HCT116 (cell line): ENCODE results near the gene CMTM8. TPM values are rescaled to one million over a fixed set of nuclear protein-coding genes. Genes with fewer than 3 reads are reported as not detected.

Source experiments
- ATAC-seq: fragments of 200-7000 bp; cut with Tn5 transposase; 2 replicates; pipeline ENCODE4 v1.9.1; 2020; ENCODE audit warnings: mild to moderate bottlenecking, moderate library complexity
- BruUV-seq: library from RNA; stranded (reverse); fragments of 400-500 nt; replicated peaks from 2 replicates; lab custom pipeline; 2021; lab: Mats Ljungman, UMichigan
- CTCF ChIA-PET: fragments of 300-600 bp; sonication (Branson Sonifier 250); formaldehyde crosslinking; loops from one replicate; lab custom pipeline; 2021; ENCODE audit warnings: antibody characterized with exemption; lab: Charles Lee
- POLR2A ChIA-PET: fragments of 300-600, 350-600 bp; sonication (Branson Sonifier 250); formaldehyde crosslinking; loops from one replicate; lab custom pipeline; 2021; ENCODE audit warnings: antibody characterized with exemption; lab: Charles Lee
- RAD21 ChIA-PET, 2 experiments: fragments of 300-600 bp; sonication (Branson Sonifier 250); formaldehyde crosslinking; loops; one replicate each; lab custom pipeline; 2023; ENCODE audit warnings: low total read pairs in 2 of 2; ENCODE audit not compliant: uncharacterized antibody in 2 of 2, unreplicated experiment in 2 of 2, low non-redundant PET in 1 of 2; lab: Charles Lee
- DNase-seq: peaks from one replicate; pipeline ENCODE4 v3.0.0-alpha.2; 2010; ENCODE audit warnings: low read depth, low spot score
- H2AFZ ChIP-seq: fragments of 200-600 bp; shearing (Covaris generic), sonication (generic); 2 replicates; pipeline ENCODE4 v1.6.1; 2017; ENCODE audit warnings: low read depth, mixed run types, mixed read lengths, antibody characterized with exemption, low read length; ENCODE audit not compliant: poor library complexity, severe bottlenecking
- H3K27ac ChIP-seq: 2 replicates; pipeline ENCODE4 v1.5.1; 2012; ENCODE audit warnings: low read depth, low read length
- H3K27me3 ChIP-seq: fragments of 200-600 bp; sonication (generic); 2 replicates; pipeline ENCODE4 v1.6.1; 2016; ENCODE audit warnings: mixed run types, low read length, mixed read lengths; ENCODE audit not compliant: insufficient read depth
- H3K36me3 ChIP-seq, 2 experiments: fragments of 200-500 bp in 1 of 2; fragments of 200-600 bp in 1 of 2; sonication (Bioruptor generic) in 1 of 2; sonication (generic) in 1 of 2; 2 replicates each; pipeline versions ENCODE4 v1.5.1 to v1.6.1; 2014 to 2016; ENCODE audit warnings: low read length in 2 of 2, inconsistent platforms in 1 of 2, mixed read lengths in 1 of 2, mixed run types in 1 of 2; ENCODE audit not compliant: insufficient read depth in 2 of 2, control insufficient read depth in 1 of 2
- H3K4me1 ChIP-seq, 2 experiments: fragments of 200-600 bp in 1 of 2; sonication (generic) in 1 of 2; 2 replicates each; pipeline versions ENCODE4 v1.5.1 to v1.6.1; 2012 to 2017; ENCODE audit warnings: low read length in 2 of 2, inconsistent platforms in 1 of 2, mild to moderate bottlenecking in 1 of 2, mixed read lengths in 1 of 2, mixed run types in 1 of 2, moderate library complexity in 1 of 2; ENCODE audit not compliant: insufficient read depth in 2 of 2, control insufficient read depth in 1 of 2
- H3K4me2 ChIP-seq: fragments of 200-600 bp; sonication (generic); 2 replicates; pipeline ENCODE4 v1.6.1; 2017; ENCODE audit warnings: mixed run types, low read length, mixed read lengths
- H3K4me3 ChIP-seq, 2 experiments: fragments of 200-600 bp in 1 of 2; sonication (generic) in 1 of 2; replicated peaks in 1 of 2; 2 replicates each; pipeline ENCODE4 v1.5.1; 2011 to 2016; ENCODE audit warnings: low read length in 2 of 2, control low read depth in 1 of 2, low read depth in 1 of 2, mild to moderate bottlenecking in 1 of 2, mixed read lengths in 1 of 2, mixed run types in 1 of 2
- H3K79me2 ChIP-seq: fragments of 200-600 bp; sonication (generic); 2 replicates; pipeline ENCODE4 v1.6.1; 2017; ENCODE audit warnings: mild to moderate bottlenecking, mixed run types, low read length, moderate library complexity, mixed read lengths; ENCODE audit not compliant: insufficient read depth
- H3K9ac ChIP-seq: fragments of 200-600 bp; sonication (generic); 2 replicates; pipeline ENCODE4 v1.6.1; 2016; ENCODE audit warnings: low read length, mixed read lengths
- H3K9me2 ChIP-seq: fragments of 200-600 bp; sonication (generic), shearing (Covaris generic); 2 replicates; pipeline ENCODE4 v1.6.1; 2017; ENCODE audit warnings: mixed run types, mild to moderate bottlenecking, moderate library complexity; ENCODE audit not compliant: insufficient read depth
- H3K9me3 ChIP-seq, 2 experiments: fragments of 200-500 bp in 1 of 2; fragments of 200-600 bp in 1 of 2; sonication (Bioruptor generic) in 1 of 2; sonication (generic) in 1 of 2; 2 replicates each; pipeline ENCODE4 v1.6.1; 2014 to 2017; ENCODE audit warnings: low read length in 2 of 2, mixed read lengths in 2 of 2, inconsistent platforms in 1 of 2, low read depth in 1 of 2, mild to moderate bottlenecking in 1 of 2, mixed run types in 1 of 2, moderate library complexity in 1 of 2; ENCODE audit not compliant: control insufficient read depth in 1 of 2, insufficient read depth in 1 of 2
- H4K20me1 ChIP-seq: fragments of 200-600 bp; sonication (generic), shearing (Covaris generic); 2 replicates; pipeline ENCODE4 v1.6.1; 2017; ENCODE audit warnings: mixed run types, mild to moderate bottlenecking, moderate library complexity; ENCODE audit not compliant: insufficient read depth
- ATF3 ChIP-seq: IDR thresholded peaks from 2 replicates; pipeline ENCODE4 v1.6.1; 2012
- CBX3 ChIP-seq: IDR thresholded peaks from 2 replicates; pipeline ENCODE4 v1.6.1; 2012; ENCODE audit warnings: low read depth
- CEBPB ChIP-seq: IDR thresholded peaks from 2 replicates; pipeline ENCODE4 v1.6.1; 2012; ENCODE audit warnings: low read depth
- CTCF ChIP-seq, 3 experiments: fragments of 200-600 bp in 1 of 3; sonication (generic) in 1 of 3; IDR thresholded peaks in 2 of 3; conservative IDR thresholded peaks in 1 of 3; 2 replicates each; pipeline ENCODE4 v1.5.1; 2012 to 2017; ENCODE audit warnings: low read depth in 2 of 3, low read length in 2 of 3, antibody characterized with exemption in 1 of 3, borderline replicate concordance in 1 of 3, control low read depth in 1 of 3, mild to moderate bottlenecking in 1 of 3, mixed read lengths in 1 of 3, mixed run types in 1 of 3, moderate library complexity in 1 of 3; ENCODE audit not compliant: insufficient read depth in 1 of 3
- EGR1 ChIP-seq: IDR thresholded peaks from 2 replicates; pipeline ENCODE4 v1.6.1; 2012; ENCODE audit warnings: low read depth
- ELF1 ChIP-seq: IDR thresholded peaks from 2 replicates; pipeline ENCODE4 v1.6.1; 2012; ENCODE audit warnings: low read depth, borderline replicate concordance
- EZH2 ChIP-seq: fragments of 200-600 bp; sonication (generic); IDR thresholded peaks from 2 replicates; pipeline ENCODE4 v1.6.1; 2017; ENCODE audit warnings: antibody characterized with exemption, mixed run types
- EZH2phosphoT487 ChIP-seq: fragments of 200-600 bp; IDR thresholded peaks from 2 replicates; pipeline ENCODE4 v1.6.1; 2018; ENCODE audit warnings: antibody characterized with exemption, borderline replicate concordance
- FOSL1 ChIP-seq: IDR thresholded peaks from 2 replicates; pipeline ENCODE4 v1.6.1; 2012; ENCODE audit warnings: low read depth
- MAX ChIP-seq: IDR thresholded peaks from 2 replicates; pipeline ENCODE4 v1.6.1; 2012
- POLR2A ChIP-seq: IDR thresholded peaks from 2 replicates; pipeline ENCODE4 v1.7.0; 2011; ENCODE audit warnings: borderline replicate concordance; ENCODE audit not compliant: insufficient read depth, insufficient read length; ENCODE audit errors: extremely low read depth
- POLR2AphosphoS5 ChIP-seq: IDR thresholded peaks from 2 replicates; pipeline ENCODE4 v1.6.1; 2011; ENCODE audit warnings: mild to moderate bottlenecking, low read depth, low read length, moderate library complexity
- SIN3A ChIP-seq: IDR thresholded peaks from 2 replicates; pipeline ENCODE4 v1.6.1; 2012; ENCODE audit warnings: low read depth
- SP1 ChIP-seq: IDR thresholded peaks from 2 replicates; pipeline ENCODE4 v1.6.1; 2012; ENCODE audit warnings: low read depth
- SRF ChIP-seq: IDR thresholded peaks from 2 replicates; pipeline ENCODE4 v1.6.1; 2012; ENCODE audit warnings: low read depth
- TCF7L2 ChIP-seq: IDR thresholded peaks from 2 replicates; pipeline ENCODE4 v1.7.0; 2011; ENCODE audit warnings: borderline replicate concordance, inconsistent platforms; ENCODE audit not compliant: insufficient read depth, insufficient read length; ENCODE audit errors: extremely low read depth
- YY1 ChIP-seq: IDR thresholded peaks from 2 replicates; pipeline ENCODE4 v1.6.1; 2011; ENCODE audit warnings: low read length, low read depth, moderate library complexity, mild to moderate bottlenecking; ENCODE audit not compliant: insufficient replicate concordance; ENCODE audit errors: extremely low read depth
- ZBTB33 ChIP-seq: IDR thresholded peaks from 2 replicates; pipeline ENCODE4 v1.6.1; 2011; ENCODE audit warnings: mild to moderate bottlenecking, low read length, moderate library complexity; ENCODE audit not compliant: insufficient replicate concordance; ENCODE audit errors: extremely low read depth
- ZFX ChIP-seq: fragments of 450-650 bp; IDR thresholded peaks from 2 replicates; pipeline ENCODE4 v1.6.1; 2017
- intact Hi-C: fragments of 100-400 bp; cut with micrococcal nuclease; formaldehyde crosslinking; loops from 2 replicates; pipeline ENCODE4 v1.10.0; 2022
- total RNA-seq: library from RNA; stranded (reverse); gene quantifications from one replicate; pipeline ENCODE4 v1.2.1, GENCODE V29; 2021; ENCODE audit not compliant: unreplicated experiment

Gene CMTM8
- total RNA-seq, 1 experiment from 2014 or later: 19.4 TPM

- Histone ChIP-seq H3K9ac (peak overlapping the region; percentile 81), H3K27me3 (peaks cover 3% of the 10 kb centered on the region; the same call in 1 of the 2 replicates), H3K9me2 (no peaks in the 10 kb centered on the region), H3K4me3 (peak overlapping the region; percentile 70 to 88), H3K4me1 (peaks cover 21 to 35% of the 10 kb centered on the region in 2 experiments), H2AFZ (no peak overlapping the region), H3K4me2 (peak overlapping the region; percentile 80), H3K27ac (peak overlapping the region; percentile 76), H4K20me1 (peaks cover 5% of the 10 kb centered on the region; the same call in 1 of the 2 replicates), H3K79me2 (peaks cover 54% of the 10 kb centered on the region), H3K9me3 (no peaks in the 10 kb centered on the region), H3K36me3 (peaks cover 3 to 9% of the 10 kb centered on the region in 2 experiments; a peak in 2 of 4 replicates)
- CTCF ChIA-PET: interaction anchor here (0.8 to 1.5 kb wide), 5 partner anchors 10 to 56 kb away, joined by 3 to 10 read pairs (median 4); no protein-coding TSS in a partner anchor
- POLR2A ChIA-PET: interaction anchor here (0.6 kb wide), 1 partner anchor 59 kb away, joined by 3 read pairs; no protein-coding TSS in a partner anchor
- peak; percentile 43 for DNase-seq
- peak; percentile 67 for ATAC-seq
- RAD21 ChIA-PET: no interaction called here
- intact Hi-C loops: loop anchor here (2.0 kb wide), 1 partner anchor 63 kb away; no protein-coding TSS in a partner anchor
- TSS peak; percentile 47 for BruUV-seq
- no peak for TF ChIP-seq ZFX
- TF ChIP-seq EZH2: no peak
- TF ChIP-seq CEBPB: no peak
- TF ChIP-seq ATF3: no peak
- no peak for TF ChIP-seq ZBTB33
- TF ChIP-seq SP1: peak; percentile 28; the same call in 1 of the 2 replicates
- TF ChIP-seq SRF: no peak
- no peak; the same call in 1 of the 2 replicates for TF ChIP-seq POLR2AphosphoS5
- TF ChIP-seq CBX3: peak; percentile 20; the same call in 1 of the 2 replicates
- TF ChIP-seq FOSL1: no peak
- TF ChIP-seq EGR1: no peak
- peak; percentile 78 for TF ChIP-seq SIN3A
- no peak for TF ChIP-seq YY1
- no peak for TF ChIP-seq CTCF (IDR thresholded peaks at IDR 0.05 in 2 of 3, conservative IDR thresholded peaks at IDR 0.05 in 1 of 3; ENCODE audit: borderline replicate concordance in 1 of 3, insufficient read depth in 1 of 3, low read depth in 2 of 3, low read length in 2 of 3)
- no peak; the same call in 1 of the 2 replicates for TF ChIP-seq ELF1
- TF ChIP-seq POLR2A: no peak
- peak; percentile 92 for TF ChIP-seq MAX
- TF ChIP-seq TCF7L2: no peak
- TF ChIP-seq EZH2phosphoT487: no peak
Measured at GRCh38 chr3:32239307-32240158, 1.1 kb downstream of the CMTM8 start.
